Heart left ventricle (tissue), 13 donors: ENCODE data around the gene PLXNC1.

ENCODE experiments used
- CTCF ChIP-seq, 12 donors: fragments of 200-600 bp; sonication (generic) in 4 of 12; IDR thresholded peaks; one replicate each; pipeline versions ENCODE4 v1.5.0 to v1.8.0; 2018 to 2022; ENCODE audit warnings: antibody characterized with exemption in 12 of 12, mild to moderate bottlenecking in 5 of 12
- POLR2A ChIP-seq, 2 donors: fragments of 450-650 bp; IDR thresholded peaks; one replicate each; pipeline ENCODE4 v1.6.1; 2017; ENCODE audit warnings: antibody characterized with exemption in 2 of 2, mild to moderate bottlenecking in 2 of 2, moderate library complexity in 2 of 2
- donor health status: ischemic (EF 13 %, LVEDD 7.1; RV severe dilation, severe dysfunction).
- donor health status: DM: no; HTN: yes; CAD: no.
- donor health status: DM: no; HTN: no; CAD: no.
- donor health status: ischemic (EF 25% LVEDD 6.9; RV normal size, moderate dysfunction).
- donor health status: ischemic (EF 25% LVEDD 5.7; RV mildly dilated, moderate dysfunction).
- donor health status: ischemic (EF 35%, LVEDD 5.7; RV mildly dilated, moderate dysfunction).
- donor health status: nonischemic (EF 11% LVEDD 7.7; RV severe dilation, severe dysfunction).
- donor health status: DM: yes; HTN: yes; CAD: no.
- donor health status: PGD.
- donor health status: ischemic (EF 29% LVEDD 5.4; RV normal size, mild dysfunction).
- donor health status: nonischemic (EF 23%, LVEDD 6.1; RV moderate dilation, normal function).

DNA sequence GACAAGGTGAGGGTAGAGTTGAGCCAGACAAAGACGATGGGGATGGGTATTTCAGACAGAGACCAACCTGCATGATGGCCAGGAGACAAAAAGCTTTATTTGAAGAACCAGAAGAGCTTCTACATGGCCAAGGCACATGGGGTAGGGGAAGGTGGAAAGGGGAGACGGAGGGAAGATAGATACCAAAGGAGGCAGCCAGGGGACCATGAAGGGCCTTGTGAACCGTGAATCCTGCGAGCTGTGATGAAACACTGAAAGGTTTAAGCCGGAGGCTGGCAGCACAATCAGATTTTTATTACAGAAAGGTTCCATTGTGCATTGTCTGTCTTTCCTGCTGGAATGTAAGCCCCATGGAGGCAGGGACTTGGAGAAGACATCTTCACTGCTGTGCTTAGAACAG, 72.4 kb downstream of the PLXNC1 start:
- no peak for TF ChIP-seq POLR2A (IDR thresholded peaks at IDR 0.05)
- no peak for TF ChIP-seq CTCF (IDR thresholded peaks at IDR 0.05)
